GM12892 (cell line): Measurements from ENCODE around the gene COL6A2.

Experiments
- POLR2A ChIP-seq: IDR thresholded peaks from 2 replicates; pipeline ENCODE4 v1.6.1; 2011; ENCODE audit warnings: low read depth, low read length, control low read depth
- POLR2AphosphoS5 ChIP-seq: IDR thresholded peaks from 2 replicates; pipeline ENCODE4 v1.6.1; 2011; ENCODE audit warnings: low read depth, low read length, control low read depth

DNA sequence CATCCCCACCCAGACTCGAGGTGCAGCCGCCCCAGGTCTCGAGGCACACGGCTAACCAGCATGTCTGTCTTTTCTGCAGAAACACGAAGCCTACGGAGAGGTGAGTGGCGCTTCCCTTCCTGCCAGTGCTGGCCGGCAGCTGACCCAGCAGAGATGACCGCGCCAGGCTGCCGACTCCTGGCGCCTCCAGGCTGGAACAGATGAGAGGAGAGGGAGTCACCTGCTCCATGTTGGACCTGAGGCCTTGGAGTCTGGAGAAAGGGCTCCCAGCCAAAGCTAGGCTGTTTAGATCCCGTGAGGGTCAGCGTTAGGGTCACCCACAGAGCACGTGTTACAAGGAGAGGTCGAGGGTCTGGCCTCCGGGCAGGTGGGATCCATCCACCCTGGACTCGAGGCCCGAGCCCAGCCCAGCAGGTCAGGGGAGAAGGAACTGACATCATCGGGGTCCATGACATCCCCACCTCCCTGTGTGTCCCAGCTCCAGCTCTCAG, 14.9 kb downstream of the COL6A2 start:
- TF ChIP-seq POLR2A (no peak), POLR2AphosphoS5 (no peak)
